AG04449 (cell line): ENCODE data around the gene NR2F1.

Source experiments
- CTCF ChIA-PET: fragments of 350-600 bp; formaldehyde crosslinking; extraction: SDS; loops from one replicate; lab custom pipeline; 2021; ENCODE audit warnings: antibody characterized with exemption; lab: Yijun Ruan, JAX
- POLR2A ChIA-PET: fragments of 400-600, 350-600 bp; formaldehyde crosslinking; extraction: SDS; loops from one replicate; lab custom pipeline; 2020; ENCODE audit warnings: antibody characterized with exemption, inconsistent platforms; lab: Yijun Ruan, JAX
- DNase-seq: peaks from one replicate; pipeline ENCODE4 v3.0.0-alpha.2; 2010; ENCODE audit warnings: low read depth, low spot score
- H3K4me3 ChIP-seq: 2 replicates; pipeline ENCODE4 v1.5.1; 2011; ENCODE audit warnings: low read depth, mild to moderate bottlenecking, control low read depth, low read length
- TF ChIP-seq, protein P1 (sequence below): IDR thresholded peaks from one replicate; pipeline ENCODE4 v1.5.1; 2011; ENCODE audit warnings: mild to moderate bottlenecking, moderate library complexity, low read length, control low read depth, inconsistent platforms; ENCODE audit not compliant: insufficient read depth; ENCODE audit errors: missing control alignments

The NR2F1 gene

DNA sequence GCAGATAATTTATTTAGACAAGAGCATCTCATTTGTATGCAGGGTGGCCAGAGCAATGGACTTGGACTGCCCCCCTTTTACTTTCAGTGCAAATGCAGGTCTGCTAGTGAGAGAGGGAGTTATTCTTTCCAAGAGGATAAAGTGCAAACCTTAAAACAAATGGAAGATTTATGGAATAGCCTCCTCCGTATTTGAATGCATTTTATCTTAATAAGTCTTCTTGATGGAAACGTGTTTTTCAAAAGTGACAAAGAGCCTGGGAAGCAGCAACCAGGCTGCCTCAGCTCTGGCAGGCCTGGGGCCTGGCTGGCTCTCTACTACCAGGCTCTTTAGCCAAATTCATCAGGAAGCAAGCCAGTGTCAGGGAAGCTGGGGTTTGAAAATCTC is 6.8 kb downstream of the NR2F1 start:
- CTCF ChIA-PET: interaction anchor here (2.3 kb wide), 1 partner anchor 18 kb away, joined by 13 read pairs; no protein-coding TSS in a partner anchor
- no peak for DNase-seq
- POLR2A ChIA-PET: no interaction called here
- TF ChIP-seq, protein P1, sequence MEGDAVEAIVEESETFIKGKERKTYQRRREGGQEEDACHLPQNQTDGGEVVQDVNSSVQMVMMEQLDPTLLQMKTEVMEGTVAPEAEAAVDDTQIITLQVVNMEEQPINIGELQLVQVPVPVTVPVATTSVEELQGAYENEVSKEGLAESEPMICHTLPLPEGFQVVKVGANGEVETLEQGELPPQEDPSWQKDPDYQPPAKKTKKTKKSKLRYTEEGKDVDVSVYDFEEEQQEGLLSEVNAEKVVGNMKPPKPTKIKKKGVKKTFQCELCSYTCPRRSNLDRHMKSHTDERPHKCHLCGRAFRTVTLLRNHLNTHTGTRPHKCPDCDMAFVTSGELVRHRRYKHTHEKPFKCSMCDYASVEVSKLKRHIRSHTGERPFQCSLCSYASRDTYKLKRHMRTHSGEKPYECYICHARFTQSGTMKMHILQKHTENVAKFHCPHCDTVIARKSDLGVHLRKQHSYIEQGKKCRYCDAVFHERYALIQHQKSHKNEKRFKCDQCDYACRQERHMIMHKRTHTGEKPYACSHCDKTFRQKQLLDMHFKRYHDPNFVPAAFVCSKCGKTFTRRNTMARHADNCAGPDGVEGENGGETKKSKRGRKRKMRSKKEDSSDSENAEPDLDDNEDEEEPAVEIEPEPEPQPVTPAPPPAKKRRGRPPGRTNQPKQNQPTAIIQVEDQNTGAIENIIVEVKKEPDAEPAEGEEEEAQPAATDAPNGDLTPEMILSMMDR: no peak
- no peak overlapping the region for H3K4me3 ChIP-seq

DNA sequence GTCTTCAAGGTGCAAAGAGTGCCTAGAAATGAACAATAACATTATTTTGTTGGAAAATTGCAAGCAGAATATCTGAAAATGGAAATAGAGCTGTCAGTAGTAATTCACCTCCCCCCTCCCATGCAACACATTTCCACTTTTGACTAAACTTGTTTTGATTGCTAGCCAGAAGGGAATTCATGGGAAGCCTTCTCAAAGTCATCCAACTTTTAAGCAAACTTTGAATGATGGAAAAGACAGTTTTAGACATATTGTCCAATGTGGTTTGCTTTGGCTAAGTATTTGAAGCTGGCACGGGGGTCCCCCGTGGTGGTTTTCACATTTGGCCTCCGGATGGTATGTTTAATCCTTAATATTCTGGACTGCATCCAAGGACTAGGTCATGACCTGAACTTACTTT is 7.5 kb downstream of the NR2F1 start:
- H3K4me3 ChIP-seq: no peak overlapping the region
- ChIA-PET CTCF (interaction anchor here (0.7 to 2.3 kb wide), 3 partner anchors 17 to 308 kb away, joined by 3 to 13 read pairs (median 3); no protein-coding TSS in a partner anchor), POLR2A (no interaction called here)
- TF ChIP-seq, protein P1: no peak
- no peak for DNase-seq

DNA sequence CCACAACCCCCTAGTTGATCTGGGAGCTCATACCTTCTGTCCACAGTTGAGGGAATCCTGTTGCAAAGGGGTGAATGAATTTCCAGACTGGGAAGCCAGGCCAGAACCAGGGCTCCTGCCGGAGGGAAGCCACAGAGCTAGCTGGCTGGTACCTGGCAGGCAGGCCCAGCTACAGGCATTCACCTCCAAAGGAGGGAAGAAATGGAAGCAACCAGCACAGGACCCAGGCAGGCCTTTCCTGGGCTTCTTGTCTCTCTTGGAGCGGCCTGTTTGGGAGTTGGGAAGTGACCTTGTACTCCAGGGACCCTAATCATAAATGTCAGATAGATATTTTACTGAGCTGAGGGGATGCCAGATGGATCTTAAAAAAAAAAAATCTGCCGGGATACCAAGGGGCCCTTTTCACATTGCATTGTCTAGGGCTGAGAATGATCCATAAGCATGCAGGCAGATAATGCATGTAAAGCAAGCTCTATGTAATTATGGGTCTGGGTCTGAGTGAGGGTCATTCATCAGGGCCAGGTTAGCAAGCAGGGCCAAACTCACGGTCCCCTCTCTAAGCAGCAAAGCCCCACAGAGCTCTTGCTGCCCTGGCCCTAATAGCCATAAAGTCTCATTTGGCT is 8.4 kb downstream of the NR2F1 start:
- POLR2A ChIA-PET: no interaction called here
- CTCF ChIA-PET: interaction anchor here (0.7 to 2.3 kb wide), 4 partner anchors 9 to 307 kb away, joined by 3 to 13 read pairs (median 3); no protein-coding TSS in a partner anchor
- H3K4me3 ChIP-seq: no peak overlapping the region
- TF ChIP-seq, protein P1: no peak
- no peak for DNase-seq

DNA sequence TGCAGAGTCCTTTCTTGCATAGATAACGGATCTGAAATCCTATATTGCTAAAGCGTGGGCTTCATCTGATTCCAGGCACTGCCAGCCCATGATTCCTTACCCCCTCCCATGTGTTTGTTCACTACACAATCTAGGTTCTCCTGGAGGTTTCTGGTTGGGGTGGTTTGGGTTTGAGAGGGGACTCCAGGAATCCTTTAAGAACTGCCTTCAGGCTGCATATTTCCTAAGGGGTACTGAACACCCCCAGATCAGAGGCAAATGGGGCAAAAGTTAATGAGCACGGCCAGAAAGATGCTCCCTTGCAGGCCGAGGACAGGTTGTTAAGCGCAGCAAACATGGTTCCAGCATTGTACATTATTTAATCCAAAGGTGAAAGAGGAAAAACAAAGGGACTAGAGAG is 9.9 kb downstream of the NR2F1 start:
- no peak overlapping the region for H3K4me3 ChIP-seq
- DNase-seq: no peak
- TF ChIP-seq, protein P1: no peak
- ChIA-PET CTCF (no interaction called here), POLR2A (no interaction called here)

DNA sequence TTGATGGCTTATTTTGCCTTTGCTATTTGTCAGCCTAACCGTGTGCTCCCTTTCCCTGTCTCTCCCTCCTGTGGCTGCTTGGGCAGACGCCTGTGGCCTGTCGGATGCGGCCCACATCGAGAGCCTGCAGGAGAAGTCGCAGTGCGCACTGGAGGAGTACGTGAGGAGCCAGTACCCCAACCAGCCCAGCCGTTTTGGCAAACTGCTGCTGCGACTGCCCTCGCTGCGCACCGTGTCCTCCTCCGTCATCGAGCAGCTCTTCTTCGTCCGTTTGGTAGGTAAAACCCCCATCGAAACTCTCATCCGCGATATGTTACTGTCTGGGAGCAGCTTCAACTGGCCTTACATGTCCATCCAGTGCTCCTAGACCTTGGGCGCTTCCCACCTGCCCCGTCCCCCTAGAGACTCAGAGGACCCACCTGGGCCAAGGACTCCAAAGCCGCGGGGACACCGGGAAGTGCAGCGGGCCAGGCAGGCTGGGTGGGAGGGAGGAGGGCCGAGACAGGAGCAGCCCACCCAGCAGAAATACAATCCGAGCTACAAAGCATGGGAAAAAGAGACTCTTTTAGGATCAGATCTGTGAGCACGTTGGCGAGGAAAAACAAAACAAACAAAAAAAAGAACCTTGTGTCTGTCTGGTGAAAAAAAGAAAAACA is 10.6 kb downstream of the NR2F1 start:
- TF ChIP-seq, protein P1: no peak
- ChIA-PET CTCF (no interaction called here), POLR2A (no interaction called here)
- DNase-seq: no peak
- H3K4me3 ChIP-seq: no peak overlapping the region
